HG02588 (cell line): Measurements from ENCODE around the gene SCFD1.

Experiments
- ATAC-seq: cut with Tn5 transposase; IDR thresholded peaks from one replicate; pipeline ENCODE4 v1.9.1; 2021; ENCODE audit warnings: mild to moderate bottlenecking, moderate library complexity; ENCODE audit not compliant: unreplicated experiment

The SCFD1 gene

DNA sequence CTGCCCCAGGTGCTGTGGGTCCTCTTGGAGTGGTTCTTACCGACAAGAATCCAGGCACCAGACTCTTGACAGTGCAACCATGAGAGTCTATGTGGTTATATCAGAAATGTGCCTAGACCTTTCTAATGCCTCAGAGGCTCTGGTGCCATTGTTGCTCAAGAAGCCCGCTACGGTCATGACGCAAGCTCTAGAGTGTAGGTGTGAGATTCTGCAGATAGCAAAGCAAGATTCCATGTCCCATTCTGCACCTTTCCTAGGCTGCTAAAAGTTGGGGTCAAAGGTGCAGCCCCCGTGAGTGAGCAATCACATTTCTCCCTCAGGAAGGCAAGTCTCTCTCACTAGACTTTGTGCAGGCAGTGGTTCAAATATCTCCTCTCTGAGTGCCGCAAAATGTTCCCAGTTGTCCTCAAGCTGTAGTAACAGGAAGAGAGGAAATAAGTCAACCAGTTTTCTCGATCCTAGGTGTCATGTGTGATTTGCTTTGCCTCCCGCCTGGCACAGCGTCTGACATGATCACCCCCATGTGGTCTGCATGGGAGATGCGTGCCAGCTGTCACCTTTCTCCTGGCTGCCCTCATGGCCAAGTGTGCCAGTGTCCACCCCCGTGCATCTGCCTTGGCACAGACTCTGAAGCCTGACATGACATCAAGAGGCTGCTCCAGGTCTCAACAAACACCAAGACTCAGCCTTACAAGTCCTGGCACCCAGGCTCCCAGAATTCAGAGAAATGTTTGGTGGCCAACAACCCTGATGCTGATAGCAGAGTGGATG is 129.7 kb downstream of the SCFD1 start:
- ATAC-seq = no peak

GRCh38 chr14:30753452-30753851 is 131.3 kb downstream of the SCFD1 start:
- no peak for ATAC-seq

DNA sequence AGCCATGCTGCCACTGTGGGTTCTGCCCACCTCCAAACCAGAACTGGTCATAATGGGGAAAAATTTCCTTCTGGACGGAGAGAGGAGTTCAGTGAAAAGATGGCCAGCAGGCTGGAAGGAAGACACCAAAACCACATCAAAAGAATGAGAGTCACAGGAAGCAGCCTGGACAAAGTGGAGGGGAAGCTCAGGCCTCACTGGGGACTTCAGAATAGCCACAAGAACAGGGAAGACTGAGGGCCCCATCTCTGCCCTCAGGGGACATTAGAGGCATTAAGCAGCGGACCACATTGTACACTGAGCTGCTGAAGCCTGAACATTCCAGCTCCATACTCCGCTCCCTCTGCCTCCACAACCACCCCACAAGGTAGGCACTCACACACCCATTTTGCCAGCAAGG is 132.7 kb downstream of the SCFD1 start:
- ATAC-seq = no peak

DNA sequence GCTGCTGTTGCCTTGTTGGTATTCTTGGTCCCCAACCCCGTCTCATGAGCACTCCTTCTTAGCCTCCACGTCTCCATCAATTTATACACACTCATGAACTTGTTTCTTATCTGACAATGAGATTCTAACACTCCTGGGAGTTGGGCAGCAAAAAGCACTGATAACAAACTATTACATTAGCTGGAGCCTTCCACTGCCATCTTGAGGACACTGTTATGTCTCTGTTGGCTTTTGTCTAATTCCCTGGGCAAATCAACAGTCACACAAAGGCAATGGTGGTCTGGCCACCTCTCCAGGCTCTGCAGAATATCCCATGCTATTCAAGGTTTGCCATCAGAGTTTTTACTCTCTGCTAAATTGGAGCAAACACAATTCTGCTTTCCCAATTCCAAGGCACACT is 134.5 kb downstream of the SCFD1 start:
- ATAC-seq = no peak

- ATAC-seq = no peak
These were observed 135.0 kb downstream of the SCFD1 start for GRCh38 chr14:30757082-30757481.

- no peak for ATAC-seq
These were observed 137.3 kb downstream of the SCFD1 start for GRCh38 chr14:30759172-30760125.

DNA sequence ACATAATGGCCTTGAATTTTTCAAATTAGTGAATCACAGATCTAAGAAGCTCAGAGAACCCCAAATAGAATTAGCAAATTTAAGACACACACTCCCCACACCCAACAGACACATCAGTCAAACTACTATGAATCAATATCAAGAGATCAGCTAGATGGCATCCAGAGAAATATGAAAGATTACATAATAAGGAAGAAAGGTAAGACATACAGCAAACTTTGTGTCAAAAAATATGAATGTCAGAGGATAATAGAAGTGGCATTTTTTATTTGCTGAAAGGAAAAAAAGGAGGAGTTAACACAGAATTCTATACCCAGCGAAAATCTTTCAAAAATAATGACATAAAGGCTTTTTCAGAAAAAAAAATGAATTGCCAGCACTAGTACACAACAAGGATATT is 141.8 kb downstream of the SCFD1 start:
- ATAC-seq = no peak

DNA sequence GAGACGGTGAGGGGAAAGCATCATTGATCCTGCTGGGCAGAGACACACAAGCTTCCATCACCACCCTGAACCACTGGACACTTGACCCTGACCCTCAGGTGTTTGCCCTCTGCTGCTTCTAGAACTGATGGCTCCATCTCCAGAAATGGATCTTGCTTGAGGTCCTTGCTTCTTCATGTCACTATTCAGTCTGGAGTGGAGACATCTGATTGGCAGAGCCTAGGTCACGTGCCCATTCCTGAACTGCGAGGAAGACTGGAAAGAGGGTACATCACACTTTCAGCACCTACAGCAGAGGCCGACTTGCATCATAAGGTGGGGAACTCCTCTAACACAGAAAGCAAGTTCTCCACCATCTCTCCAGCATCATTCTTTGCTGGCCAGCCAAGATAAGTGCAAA is 145.5 kb downstream of the SCFD1 start:
- no peak for ATAC-seq

DNA sequence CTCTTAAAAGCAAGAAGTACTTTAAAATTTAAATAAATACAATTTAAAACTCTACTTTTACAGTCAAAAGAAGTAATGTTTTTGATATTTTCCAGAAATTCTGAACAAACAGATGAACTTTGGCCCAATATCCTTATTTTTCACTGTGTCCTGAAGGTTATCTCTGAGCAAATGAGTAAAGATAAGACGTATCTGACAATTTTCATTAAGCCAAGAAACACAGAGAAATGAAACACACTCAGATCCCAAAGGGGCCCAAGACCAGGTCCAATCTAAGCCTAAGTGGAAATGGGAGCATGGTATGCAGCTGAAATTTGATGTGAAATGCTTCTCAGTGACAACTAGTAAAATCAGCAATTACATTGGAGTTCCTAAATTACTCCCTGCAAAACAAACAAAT is 146.7 kb downstream of the SCFD1 start:
- ATAC-seq = no peak

DNA sequence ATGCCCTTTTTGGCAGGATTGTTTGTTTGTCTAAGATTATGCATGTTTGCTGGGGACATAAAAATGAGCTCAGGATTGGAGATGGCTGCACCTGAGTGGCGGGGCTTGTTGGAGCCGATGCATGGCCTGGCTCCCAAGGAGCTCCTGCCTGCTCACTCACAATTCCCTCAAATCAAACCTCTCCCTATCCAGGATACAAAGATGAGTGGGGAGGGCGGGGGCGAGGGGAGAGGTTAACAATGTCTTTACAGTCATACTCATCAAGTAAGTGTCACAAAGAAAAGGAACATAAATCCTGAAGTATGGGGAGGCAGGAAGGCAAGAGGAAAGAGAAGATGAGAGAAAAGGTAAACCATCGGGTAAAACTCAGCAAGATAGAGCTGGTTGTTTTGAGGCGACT is 148.3 kb downstream of the SCFD1 start:
- no peak for ATAC-seq

DNA sequence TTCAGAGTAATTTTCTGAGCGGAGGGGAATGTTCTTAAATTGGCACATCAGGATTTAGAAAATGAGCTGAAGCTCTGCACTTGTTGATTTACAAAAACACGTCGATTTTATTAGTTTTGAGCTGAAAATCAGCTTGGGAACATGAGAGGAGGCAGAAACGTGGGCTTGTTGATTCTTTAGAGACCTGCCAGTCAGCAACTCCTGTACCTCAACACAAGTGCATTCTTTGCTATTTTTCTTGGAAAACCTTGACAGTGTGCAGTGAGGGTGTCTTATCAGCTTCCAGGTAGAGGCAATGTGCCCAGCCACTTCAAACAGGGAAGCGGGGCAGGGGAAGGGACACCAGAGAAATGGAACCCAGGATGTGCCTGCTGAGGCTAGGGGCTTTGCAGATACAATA is 149.5 kb downstream of the SCFD1 start:
- no peak for ATAC-seq

GRCh38 chr14:30779210-30779609 is 157.1 kb downstream of the SCFD1 start:
- no peak for ATAC-seq
